HFFc6 (cell line): ENCODE data around the gene THNSL1. TPM values are rescaled to one million over a fixed set of nuclear protein-coding genes. Genes with fewer than 3 reads are reported as not detected.
A peak's percentile ranks its signal among the peaks of the same experiment; 100 is the strongest.

Experiments used
- DNase-seq: peaks from one replicate; pipeline ENCODE4 v3.0.0-alpha.2; 2018
- H3K27ac Mint-ChIP-seq: 2 replicates; pipeline ENCODE4 v1.8.0; 2020; ENCODE audit warnings: mild to moderate bottlenecking, mixed read lengths
- H3K27me3 Mint-ChIP-seq: 2 replicates; pipeline ENCODE4 v1.8.0; 2021; ENCODE audit warnings: mild to moderate bottlenecking, moderate library complexity, mixed read lengths; ENCODE audit not compliant: insufficient read depth
- H3K36me3 Mint-ChIP-seq: 2 replicates; pipeline ENCODE4 v1.8.0; 2021; ENCODE audit warnings: low read depth, mixed read lengths
- H3K4me1 Mint-ChIP-seq: 2 replicates; pipeline ENCODE4 v1.8.0; 2020; ENCODE audit warnings: low read depth, mixed read lengths
- H3K4me3 Mint-ChIP-seq: 2 replicates; pipeline ENCODE4 v1.8.0; 2020; ENCODE audit warnings: mild to moderate bottlenecking, moderate library complexity, mixed read lengths
- H3K9me3 Mint-ChIP-seq: 2 replicates; pipeline ENCODE4 v1.8.0; 2020; ENCODE audit warnings: mild to moderate bottlenecking, mixed read lengths
- total RNA-seq, 6 experiments: library from RNA; stranded (reverse); fragmentation: NEBNext Ultra II Directional; extraction: Animal tissue kit (Norgen Biotek cat#: 25700); gene quantifications; 2 replicates in 1 of 6; 3 replicates in 5 of 6; pipeline ENCODE4 v1.2.3, GENCODE V29; 2021
- TF ChIP-seq, protein P1 (sequence below): fragments of 200-600 bp; sonication (generic); IDR thresholded peaks from 2 replicates; pipeline ENCODE4 v1.5.0; 2021; ENCODE audit warnings: antibody characterized with exemption, mild to moderate bottlenecking

Gene THNSL1
- total RNA-seq, 6 experiments from 2014 or later = 2.8 to 4.4 (median 3.6) TPM

DNA sequence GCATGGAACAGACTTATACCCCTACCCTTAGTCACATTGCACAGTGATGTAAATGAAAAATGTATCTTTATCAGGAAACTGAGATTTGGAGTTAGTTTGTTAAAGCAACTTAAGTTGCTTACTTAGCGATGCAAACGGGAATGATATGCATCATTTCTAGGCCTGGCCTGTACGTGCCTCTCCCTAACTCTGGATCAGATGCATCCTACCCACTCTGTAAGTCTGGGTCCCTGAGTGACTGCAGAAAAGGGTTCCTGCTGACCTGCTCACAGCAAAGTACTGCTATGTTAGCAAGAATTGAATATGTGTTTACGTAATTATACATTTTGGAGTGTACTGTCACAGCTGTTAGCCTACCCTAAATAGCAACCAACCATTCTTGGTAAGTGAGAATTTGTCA, 33.3 kb upstream of the THNSL1 start:
- peaks cover 1% of the 10 kb centered on the region; the same call in 1 of the 2 replicates for H3K27me3 Mint-ChIP-seq
- H3K4me1 Mint-ChIP-seq = peaks cover 18% of the 10 kb centered on the region
- no peaks in the 10 kb centered on the region for H3K9me3 Mint-ChIP-seq
- no peak for DNase-seq
- H3K27ac Mint-ChIP-seq = no peak overlapping the region
- no peak overlapping the region for H3K4me3 Mint-ChIP-seq
- TF ChIP-seq, protein P1, sequence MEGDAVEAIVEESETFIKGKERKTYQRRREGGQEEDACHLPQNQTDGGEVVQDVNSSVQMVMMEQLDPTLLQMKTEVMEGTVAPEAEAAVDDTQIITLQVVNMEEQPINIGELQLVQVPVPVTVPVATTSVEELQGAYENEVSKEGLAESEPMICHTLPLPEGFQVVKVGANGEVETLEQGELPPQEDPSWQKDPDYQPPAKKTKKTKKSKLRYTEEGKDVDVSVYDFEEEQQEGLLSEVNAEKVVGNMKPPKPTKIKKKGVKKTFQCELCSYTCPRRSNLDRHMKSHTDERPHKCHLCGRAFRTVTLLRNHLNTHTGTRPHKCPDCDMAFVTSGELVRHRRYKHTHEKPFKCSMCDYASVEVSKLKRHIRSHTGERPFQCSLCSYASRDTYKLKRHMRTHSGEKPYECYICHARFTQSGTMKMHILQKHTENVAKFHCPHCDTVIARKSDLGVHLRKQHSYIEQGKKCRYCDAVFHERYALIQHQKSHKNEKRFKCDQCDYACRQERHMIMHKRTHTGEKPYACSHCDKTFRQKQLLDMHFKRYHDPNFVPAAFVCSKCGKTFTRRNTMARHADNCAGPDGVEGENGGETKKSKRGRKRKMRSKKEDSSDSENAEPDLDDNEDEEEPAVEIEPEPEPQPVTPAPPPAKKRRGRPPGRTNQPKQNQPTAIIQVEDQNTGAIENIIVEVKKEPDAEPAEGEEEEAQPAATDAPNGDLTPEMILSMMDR = no peak
- H3K36me3 Mint-ChIP-seq = no peaks in the 10 kb centered on the region

DNA sequence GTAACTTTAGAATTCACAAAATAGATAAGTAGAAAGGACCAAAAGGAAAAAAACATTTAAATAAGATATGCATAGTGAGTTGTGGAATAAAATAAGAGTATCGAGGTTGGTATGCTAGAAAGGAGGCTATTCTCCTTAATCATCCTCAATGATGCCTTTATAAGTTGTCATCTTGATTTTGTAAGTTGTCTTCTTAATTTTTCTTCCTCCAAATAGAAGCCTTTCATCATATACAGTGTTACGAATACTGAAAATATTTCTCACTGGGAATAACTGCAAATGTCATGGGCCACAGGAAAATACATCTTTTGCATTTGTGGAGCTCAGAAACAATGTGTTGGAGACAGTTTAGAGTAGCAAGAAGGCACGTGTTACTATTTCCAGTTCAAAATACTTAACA, 32.5 kb upstream of the THNSL1 start:
- peaks cover 1% of the 10 kb centered on the region; the same call in 1 of the 2 replicates for H3K27me3 Mint-ChIP-seq
- 0 out of 2 replicates have a peak overlapping the region, but pooled peaks have one; percentile 2 for H3K27ac Mint-ChIP-seq
- no peaks in the 10 kb centered on the region for H3K9me3 Mint-ChIP-seq
- H3K4me1 Mint-ChIP-seq = peaks cover 18% of the 10 kb centered on the region
- DNase-seq = peak; percentile 28
- TF ChIP-seq, protein P1 = no peak
- no peaks in the 10 kb centered on the region for H3K36me3 Mint-ChIP-seq
- no peak overlapping the region for H3K4me3 Mint-ChIP-seq

DNA sequence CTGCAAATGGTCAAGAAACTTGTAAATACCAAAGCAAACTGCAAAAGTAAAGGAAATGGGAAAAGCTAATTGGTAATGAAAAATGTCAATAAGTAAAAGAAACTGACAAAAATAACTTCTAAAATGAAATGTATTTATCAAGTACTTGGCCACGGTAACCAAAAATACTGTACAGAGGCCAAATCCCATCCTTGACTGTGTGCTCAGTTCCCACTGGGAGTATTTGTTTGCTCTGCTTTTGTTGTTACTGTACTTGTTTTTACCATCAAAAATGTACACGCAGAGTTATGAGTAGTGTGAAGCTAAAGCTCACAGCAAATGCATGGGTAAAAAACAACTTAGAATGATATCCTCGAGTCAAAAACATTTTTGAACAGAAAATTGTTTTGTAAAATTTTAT, 31.5 kb upstream of the THNSL1 start:
- no peak overlapping the region for H3K4me3 Mint-ChIP-seq
- peaks cover 1% of the 10 kb centered on the region; the same call in 1 of the 2 replicates for H3K27me3 Mint-ChIP-seq
- H3K27ac Mint-ChIP-seq = no peak overlapping the region
- TF ChIP-seq, protein P1 = no peak
- H3K9me3 Mint-ChIP-seq = no peaks in the 10 kb centered on the region
- no peaks in the 10 kb centered on the region for H3K36me3 Mint-ChIP-seq
- no peak for DNase-seq
- H3K4me1 Mint-ChIP-seq = peaks cover 18% of the 10 kb centered on the region

DNA sequence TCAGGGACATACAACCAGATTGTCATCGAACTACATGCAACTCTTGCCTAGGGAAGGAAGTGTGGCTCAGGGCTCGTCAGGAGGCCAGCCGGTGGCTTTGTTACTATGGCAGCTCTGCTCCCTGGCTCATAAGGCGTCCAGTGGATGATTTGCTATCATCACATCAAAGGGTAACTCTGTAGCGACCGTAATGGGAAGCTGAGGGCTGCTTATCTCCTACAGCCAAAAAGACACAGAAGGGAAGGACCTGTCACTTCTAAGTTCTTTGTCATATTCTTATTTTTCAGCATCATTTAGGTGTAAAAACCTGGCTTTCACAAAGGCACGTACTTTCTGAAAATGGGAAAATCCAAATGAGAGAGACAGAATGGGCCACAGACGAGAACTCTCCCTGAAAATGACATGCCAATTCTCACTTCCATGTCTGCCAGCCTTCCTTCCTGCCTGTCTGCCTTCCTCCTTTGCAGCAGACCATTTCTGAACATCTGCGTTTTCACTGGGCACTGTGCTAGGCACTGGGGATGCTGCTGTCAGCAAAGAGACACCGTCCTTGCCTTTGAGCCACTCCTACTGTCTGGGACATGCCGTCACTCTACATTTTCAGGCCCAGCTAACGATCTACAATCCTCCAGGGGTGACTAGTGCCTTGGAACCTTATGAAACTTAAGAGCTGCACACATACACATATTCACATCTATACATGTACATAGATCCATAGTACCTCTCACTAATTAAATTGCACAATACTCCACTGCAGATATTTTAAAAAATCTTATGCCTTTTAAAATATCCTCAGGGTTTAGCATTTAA, 27.4 kb upstream of the THNSL1 start:
- DNase-seq = no peak
- Mint-ChIP-seq H3K9me3 (no peaks in the 10 kb centered on the region), H3K4me1 (peaks cover 17% of the 10 kb centered on the region), H3K4me3 (no peak overlapping the region), H3K36me3 (no peaks in the 10 kb centered on the region), H3K27me3 (no peaks in the 10 kb centered on the region), H3K27ac (no peak overlapping the region)
- TF ChIP-seq, protein P1 = no peak

DNA sequence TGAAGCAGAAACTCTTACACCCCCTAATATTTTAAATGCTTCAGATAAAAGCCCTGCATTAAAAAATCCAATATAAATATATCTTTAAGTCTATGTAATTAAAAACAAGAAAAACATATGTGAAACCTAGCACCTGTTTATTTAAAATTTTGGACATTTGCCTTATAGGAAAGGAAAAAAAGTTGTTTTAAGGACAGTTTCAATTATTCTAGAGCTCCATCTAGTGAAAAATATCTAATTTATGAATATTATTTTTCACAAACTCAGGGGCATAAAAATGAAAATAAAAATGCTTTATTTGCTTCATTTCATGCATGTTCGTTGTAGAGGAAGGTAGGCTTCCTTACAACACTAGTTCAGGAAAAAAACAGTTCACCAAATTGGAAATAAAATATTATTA, 26.5 kb upstream of the THNSL1 start:
- Mint-ChIP-seq H3K36me3 (no peaks in the 10 kb centered on the region), H3K4me3 (no peak overlapping the region), H3K9me3 (no peaks in the 10 kb centered on the region), H3K27me3 (no peaks in the 10 kb centered on the region), H3K4me1 (peaks cover 9% of the 10 kb centered on the region), H3K27ac (no peak overlapping the region)
- DNase-seq = no peak
- TF ChIP-seq, protein P1 = peak; percentile 67
